Measurements from ENCODE around the gene NDEL1.

DNA sequence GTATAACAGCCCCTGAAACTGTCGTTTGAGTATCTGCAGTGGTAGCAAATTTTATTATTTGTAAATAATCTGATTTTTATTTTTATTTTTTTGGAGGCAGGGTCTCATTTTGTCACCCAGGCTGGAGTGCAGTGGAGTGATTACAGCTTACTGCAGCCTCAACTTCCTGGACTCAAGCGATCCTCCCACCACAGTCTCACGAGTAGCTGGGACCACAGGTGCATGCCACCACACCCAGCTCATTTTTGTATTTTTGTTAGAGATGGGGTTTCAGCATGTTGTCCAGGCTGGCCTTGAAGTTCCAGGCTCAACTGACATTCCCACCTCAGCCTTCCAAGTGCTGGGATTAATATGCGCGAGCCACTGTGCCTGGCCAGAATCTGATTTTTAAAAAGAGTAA lies 2.8 kb downstream of the NDEL1 start:
- TF ChIP-seq, protein P1, sequence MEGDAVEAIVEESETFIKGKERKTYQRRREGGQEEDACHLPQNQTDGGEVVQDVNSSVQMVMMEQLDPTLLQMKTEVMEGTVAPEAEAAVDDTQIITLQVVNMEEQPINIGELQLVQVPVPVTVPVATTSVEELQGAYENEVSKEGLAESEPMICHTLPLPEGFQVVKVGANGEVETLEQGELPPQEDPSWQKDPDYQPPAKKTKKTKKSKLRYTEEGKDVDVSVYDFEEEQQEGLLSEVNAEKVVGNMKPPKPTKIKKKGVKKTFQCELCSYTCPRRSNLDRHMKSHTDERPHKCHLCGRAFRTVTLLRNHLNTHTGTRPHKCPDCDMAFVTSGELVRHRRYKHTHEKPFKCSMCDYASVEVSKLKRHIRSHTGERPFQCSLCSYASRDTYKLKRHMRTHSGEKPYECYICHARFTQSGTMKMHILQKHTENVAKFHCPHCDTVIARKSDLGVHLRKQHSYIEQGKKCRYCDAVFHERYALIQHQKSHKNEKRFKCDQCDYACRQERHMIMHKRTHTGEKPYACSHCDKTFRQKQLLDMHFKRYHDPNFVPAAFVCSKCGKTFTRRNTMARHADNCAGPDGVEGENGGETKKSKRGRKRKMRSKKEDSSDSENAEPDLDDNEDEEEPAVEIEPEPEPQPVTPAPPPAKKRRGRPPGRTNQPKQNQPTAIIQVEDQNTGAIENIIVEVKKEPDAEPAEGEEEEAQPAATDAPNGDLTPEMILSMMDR (IDR thresholded peaks at IDR 0.05): no peak
- TF ChIP-seq, protein P2, sequence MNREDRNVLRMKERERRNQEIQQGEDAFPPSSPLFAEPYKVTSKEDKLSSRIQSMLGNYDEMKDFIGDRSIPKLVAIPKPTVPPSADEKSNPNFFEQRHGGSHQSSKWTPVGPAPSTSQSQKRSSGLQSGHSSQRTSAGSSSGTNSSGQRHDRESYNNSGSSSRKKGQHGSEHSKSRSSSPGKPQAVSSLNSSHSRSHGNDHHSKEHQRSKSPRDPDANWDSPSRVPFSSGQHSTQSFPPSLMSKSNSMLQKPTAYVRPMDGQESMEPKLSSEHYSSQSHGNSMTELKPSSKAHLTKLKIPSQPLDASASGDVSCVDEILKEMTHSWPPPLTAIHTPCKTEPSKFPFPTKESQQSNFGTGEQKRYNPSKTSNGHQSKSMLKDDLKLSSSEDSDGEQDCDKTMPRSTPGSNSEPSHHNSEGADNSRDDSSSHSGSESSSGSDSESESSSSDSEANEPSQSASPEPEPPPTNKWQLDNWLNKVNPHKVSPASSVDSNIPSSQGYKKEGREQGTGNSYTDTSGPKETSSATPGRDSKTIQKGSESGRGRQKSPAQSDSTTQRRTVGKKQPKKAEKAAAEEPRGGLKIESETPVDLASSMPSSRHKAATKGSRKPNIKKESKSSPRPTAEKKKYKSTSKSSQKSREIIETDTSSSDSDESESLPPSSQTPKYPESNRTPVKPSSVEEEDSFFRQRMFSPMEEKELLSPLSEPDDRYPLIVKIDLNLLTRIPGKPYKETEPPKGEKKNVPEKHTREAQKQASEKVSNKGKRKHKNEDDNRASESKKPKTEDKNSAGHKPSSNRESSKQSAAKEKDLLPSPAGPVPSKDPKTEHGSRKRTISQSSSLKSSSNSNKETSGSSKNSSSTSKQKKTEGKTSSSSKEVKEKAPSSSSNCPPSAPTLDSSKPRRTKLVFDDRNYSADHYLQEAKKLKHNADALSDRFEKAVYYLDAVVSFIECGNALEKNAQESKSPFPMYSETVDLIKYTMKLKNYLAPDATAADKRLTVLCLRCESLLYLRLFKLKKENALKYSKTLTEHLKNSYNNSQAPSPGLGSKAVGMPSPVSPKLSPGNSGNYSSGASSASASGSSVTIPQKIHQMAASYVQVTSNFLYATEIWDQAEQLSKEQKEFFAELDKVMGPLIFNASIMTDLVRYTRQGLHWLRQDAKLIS (CRISPR knock-in tag; IDR thresholded peaks at IDR 0.05; ENCODE audit: borderline replicate concordance): no peak
- TF ChIP-seq JUN (CRISPR knock-in tag; IDR thresholded peaks at IDR 0.05) (no peak), ELF4 (CRISPR knock-in tag; IDR thresholded peaks at IDR 0.05; ENCODE audit: low read depth) (no peak), ZNF396 (CRISPR knock-in tag; IDR thresholded peaks at IDR 0.05; ENCODE audit: borderline replicate concordance) (no peak)
- TF ChIP-seq, protein P3, sequence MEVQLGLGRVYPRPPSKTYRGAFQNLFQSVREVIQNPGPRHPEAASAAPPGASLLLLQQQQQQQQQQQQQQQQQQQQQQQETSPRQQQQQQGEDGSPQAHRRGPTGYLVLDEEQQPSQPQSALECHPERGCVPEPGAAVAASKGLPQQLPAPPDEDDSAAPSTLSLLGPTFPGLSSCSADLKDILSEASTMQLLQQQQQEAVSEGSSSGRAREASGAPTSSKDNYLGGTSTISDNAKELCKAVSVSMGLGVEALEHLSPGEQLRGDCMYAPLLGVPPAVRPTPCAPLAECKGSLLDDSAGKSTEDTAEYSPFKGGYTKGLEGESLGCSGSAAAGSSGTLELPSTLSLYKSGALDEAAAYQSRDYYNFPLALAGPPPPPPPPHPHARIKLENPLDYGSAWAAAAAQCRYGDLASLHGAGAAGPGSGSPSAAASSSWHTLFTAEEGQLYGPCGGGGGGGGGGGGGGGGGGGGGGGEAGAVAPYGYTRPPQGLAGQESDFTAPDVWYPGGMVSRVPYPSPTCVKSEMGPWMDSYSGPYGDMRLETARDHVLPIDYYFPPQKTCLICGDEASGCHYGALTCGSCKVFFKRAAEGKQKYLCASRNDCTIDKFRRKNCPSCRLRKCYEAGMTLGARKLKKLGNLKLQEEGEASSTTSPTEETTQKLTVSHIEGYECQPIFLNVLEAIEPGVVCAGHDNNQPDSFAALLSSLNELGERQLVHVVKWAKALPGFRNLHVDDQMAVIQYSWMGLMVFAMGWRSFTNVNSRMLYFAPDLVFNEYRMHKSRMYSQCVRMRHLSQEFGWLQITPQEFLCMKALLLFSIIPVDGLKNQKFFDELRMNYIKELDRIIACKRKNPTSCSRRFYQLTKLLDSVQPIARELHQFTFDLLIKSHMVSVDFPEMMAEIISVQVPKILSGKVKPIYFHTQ (CRISPR knock-in tag; IDR thresholded peaks at IDR 0.05): no peak
- TF ChIP-seq, protein P4, sequence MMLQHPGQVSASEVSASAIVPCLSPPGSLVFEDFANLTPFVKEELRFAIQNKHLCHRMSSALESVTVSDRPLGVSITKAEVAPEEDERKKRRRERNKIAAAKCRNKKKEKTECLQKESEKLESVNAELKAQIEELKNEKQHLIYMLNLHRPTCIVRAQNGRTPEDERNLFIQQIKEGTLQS (CRISPR knock-in tag; conservative IDR thresholded peaks at IDR 0.05): no peak

Data from WTC11 (cell line).